Measurements from ENCODE around the gene SLC9A9. TPM values are rescaled to one million over a fixed set of nuclear protein-coding genes. Genes with fewer than 3 reads are reported as not detected.

Gene SLC9A9
- total and polyA plus RNA-seq, 4 donors = 12.0 to 39.7 (median 19.1) TPM

DNA sequence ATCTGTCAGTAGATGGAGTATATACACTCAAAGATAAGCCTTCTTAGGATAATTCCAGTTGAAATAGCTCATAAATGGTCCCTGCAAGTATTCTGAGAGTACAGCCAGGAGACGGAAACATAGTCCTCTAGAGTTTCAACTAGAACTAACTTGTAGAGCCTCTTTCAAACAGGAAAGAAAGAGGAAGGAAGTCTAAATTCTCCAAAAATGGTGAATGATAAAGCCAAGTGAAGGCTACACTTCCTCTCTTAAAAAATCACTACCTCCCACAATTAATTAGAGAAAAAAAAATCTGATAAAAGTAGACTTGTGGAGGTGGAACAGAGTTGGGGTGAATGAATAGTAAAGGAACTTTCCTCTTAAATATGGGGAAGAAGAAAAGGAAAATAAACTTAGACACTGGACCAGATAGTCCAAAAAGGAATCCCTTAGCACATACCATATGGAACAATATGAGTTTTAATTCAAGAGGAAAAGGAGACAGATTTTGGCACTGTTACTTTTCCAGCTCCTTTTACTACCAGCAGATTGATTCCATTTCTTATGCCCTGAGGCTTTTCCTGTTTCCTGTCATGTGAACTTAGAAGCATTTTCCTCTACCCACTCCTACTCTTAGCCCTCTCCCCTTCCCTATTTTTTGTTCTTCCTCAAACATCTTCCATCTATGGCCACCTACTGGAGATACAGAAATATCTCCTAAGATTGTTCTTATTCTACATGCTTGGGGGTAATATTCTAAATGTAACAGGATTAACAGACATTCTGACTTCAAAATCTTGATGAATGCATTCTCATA is 521.1 kb downstream of the SLC9A9 start:
- Histone ChIP-seq H3K36me3 (ENCODE audit: control insufficient read depth, insufficient read depth, low read length) (no peaks in the 10 kb centered on the region), H3K4me1 (ENCODE audit: control insufficient read depth, insufficient read depth, low read length) (peaks cover 9% of the 10 kb centered on the region), H3K4me3 (ENCODE audit: low read depth, low read length) (no peak overlapping the region), H3K27ac (ENCODE audit: low read depth, low read length) (no peak overlapping the region), H3K27me3 (ENCODE audit: control insufficient read depth, insufficient read depth, low read length) (no peaks in the 10 kb centered on the region), H3K9me3 (ENCODE audit: control insufficient read depth, insufficient read depth, low read length) (no peaks in the 10 kb centered on the region)
- WGBS (ENCODE audit: insufficient coverage) = no CpG with 5 or more reads among the region's 1 CpG
- DNase-seq (ENCODE audit: low read depth in 4 of 6, low spot score in 6 of 6) = no peak

DNA sequence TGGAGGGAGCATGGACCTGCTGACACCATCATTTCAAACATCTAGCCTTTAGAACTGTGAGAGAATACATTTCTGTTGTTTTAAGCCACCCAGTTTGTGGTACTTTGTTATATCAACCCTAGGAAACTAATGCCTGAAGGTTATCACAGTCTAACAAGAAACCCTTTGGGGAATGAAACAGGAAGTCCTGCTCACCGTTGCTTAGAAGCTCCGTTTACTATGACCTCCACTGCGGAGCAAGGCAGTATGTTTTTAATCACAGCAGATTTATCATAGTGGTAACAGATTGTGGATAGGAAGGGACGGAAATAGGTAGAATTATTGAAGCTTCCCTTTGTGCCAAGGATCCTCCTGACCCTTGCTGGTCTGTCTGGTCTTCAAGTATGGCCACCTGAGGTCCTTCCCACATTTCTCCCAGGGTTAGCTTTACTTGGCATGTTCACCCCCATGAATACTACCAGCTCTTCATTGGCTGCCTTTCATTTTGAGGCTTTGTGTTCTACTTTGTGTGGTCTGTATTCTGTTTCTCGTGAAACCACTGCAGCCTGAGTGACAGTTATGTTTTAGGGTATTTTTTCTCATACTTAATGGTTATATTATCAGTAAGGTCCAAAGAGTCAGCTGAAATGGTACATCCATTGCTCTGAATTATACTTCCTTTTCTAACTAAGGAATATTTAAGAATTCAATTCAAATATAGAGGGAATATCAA is 527.1 kb downstream of the SLC9A9 start:
- no peaks in the 10 kb centered on the region for H3K9me3 ChIP-seq (ENCODE audit: control insufficient read depth, insufficient read depth, low read length)
- 94% methylated on average over 3 of the region's 5 CpGs for WGBS (ENCODE audit: insufficient coverage)
- no peak overlapping the region for H3K4me3 ChIP-seq (ENCODE audit: low read depth, low read length)
- H3K36me3 ChIP-seq (ENCODE audit: control insufficient read depth, insufficient read depth, low read length) = no peaks in the 10 kb centered on the region
- no peak overlapping the region for H3K27ac ChIP-seq (ENCODE audit: low read depth, low read length)
- H3K4me1 ChIP-seq (ENCODE audit: control insufficient read depth, insufficient read depth, low read length) = no peaks in the 10 kb centered on the region
- H3K27me3 ChIP-seq (ENCODE audit: control insufficient read depth, insufficient read depth, low read length) = no peaks in the 10 kb centered on the region
- DNase-seq (ENCODE audit: low read depth in 4 of 6, low spot score in 6 of 6) = no peak

DNA sequence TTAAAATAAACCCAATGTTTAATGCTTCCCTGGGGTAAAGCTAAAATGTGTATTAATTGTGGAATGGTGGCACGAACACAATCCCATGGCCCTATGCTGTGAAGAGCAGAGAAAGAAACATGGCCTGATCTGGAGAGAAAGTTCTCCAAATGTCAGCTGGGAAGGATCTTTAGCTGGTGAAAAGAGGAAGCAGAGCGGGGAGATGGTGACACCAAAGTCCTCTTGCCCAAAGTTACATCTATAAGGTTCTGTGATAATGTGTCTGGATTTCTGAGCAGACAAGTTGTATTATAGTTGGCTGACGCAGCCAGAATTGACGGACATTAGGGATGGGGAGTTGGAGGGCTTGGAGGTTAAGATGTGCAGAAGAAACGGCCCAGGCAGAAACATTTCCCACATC is 532.5 kb downstream of the SLC9A9 start:
- H3K4me3 ChIP-seq (ENCODE audit: low read depth, low read length) = no peak overlapping the region
- H3K36me3 ChIP-seq (ENCODE audit: control insufficient read depth, insufficient read depth, low read length) = no peaks in the 10 kb centered on the region
- WGBS (ENCODE audit: insufficient coverage) = 92% methylated on average over 3 of the region's 5 CpGs
- DNase-seq (ENCODE audit: low read depth in 4 of 6, low spot score in 6 of 6) = no peak
- H3K27ac ChIP-seq (ENCODE audit: low read depth, low read length) = no peak overlapping the region
- H3K9me3 ChIP-seq (ENCODE audit: control insufficient read depth, insufficient read depth, low read length) = no peaks in the 10 kb centered on the region
- H3K4me1 ChIP-seq (ENCODE audit: control insufficient read depth, insufficient read depth, low read length) = peaks cover 11% of the 10 kb centered on the region
- no peaks in the 10 kb centered on the region for H3K27me3 ChIP-seq (ENCODE audit: control insufficient read depth, insufficient read depth, low read length)

DNA sequence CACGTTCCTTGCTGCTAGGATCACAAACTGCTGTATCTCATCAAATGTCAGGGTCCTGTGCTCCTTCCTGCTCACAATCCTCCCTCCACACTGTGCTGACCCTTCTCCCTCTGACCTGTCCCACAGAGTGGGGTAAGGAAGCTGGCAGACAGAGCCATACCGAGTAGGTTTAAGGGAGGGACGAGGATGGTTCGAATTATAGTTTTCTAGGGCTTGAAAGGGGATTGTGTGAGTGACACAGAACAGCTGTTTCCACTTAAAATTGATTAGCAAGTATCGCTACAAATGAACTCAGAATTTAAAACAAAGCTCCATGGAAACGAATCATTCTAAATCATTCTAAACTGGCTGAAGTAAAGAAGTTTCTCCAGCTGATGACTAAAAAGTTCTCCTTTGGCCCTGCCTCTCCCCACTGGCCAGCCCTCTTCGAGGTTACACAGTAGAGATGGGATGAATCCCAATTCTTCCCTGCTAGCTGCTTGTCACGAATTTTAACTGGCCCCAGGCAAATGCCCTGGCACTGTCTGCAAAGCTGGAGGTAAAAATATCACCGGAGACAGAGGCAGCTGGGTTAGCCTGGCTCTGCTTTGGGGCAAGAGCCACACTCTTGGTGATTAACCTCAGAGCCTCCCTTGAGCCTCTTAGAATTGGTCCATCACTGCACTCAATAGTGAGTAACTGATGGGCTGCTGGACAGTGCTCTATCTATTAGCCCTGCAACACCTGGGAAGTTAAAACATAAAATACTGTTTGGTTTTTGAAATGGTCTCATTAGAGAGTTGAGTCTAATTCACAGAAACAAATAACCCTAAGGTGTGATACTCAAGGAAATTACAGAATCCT is 533.8 kb downstream of the SLC9A9 start:
- WGBS (ENCODE audit: insufficient coverage) = 37% methylated on average over 3 of the region's 9 CpGs
- H3K27ac ChIP-seq (ENCODE audit: low read depth, low read length) = no peak overlapping the region
- no peak overlapping the region for H3K4me3 ChIP-seq (ENCODE audit: low read depth, low read length)
- DNase-seq (ENCODE audit: low read depth in 4 of 6, low spot score in 6 of 6) = peak in 1 of 6 donors; percentile 22
- H3K27me3 ChIP-seq (ENCODE audit: control insufficient read depth, insufficient read depth, low read length) = no peaks in the 10 kb centered on the region
- peaks cover 11% of the 10 kb centered on the region for H3K4me1 ChIP-seq (ENCODE audit: control insufficient read depth, insufficient read depth, low read length)
- no peaks in the 10 kb centered on the region for H3K9me3 ChIP-seq (ENCODE audit: control insufficient read depth, insufficient read depth, low read length)
- H3K36me3 ChIP-seq (ENCODE audit: control insufficient read depth, insufficient read depth, low read length) = no peaks in the 10 kb centered on the region

DNA sequence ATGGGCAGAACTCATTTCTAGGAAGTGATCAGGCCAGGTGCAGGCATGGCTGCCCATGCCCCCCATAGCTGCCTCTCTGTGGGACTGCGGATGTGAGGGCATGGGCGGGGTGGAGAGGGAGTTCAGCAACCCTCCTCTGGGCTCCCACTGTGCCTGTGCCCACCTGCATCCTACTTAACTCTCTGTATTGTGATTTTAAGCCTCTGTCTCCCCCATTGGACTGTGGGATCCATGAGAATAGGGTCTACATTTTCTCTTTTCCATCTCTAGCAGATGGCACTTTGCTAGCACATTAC is 534.4 kb downstream of the SLC9A9 start:
- Histone ChIP-seq H3K36me3 (ENCODE audit: control insufficient read depth, insufficient read depth, low read length) (no peaks in the 10 kb centered on the region), H3K27ac (ENCODE audit: low read depth, low read length) (no peak overlapping the region), H3K4me3 (ENCODE audit: low read depth, low read length) (no peak overlapping the region), H3K27me3 (ENCODE audit: control insufficient read depth, insufficient read depth, low read length) (no peaks in the 10 kb centered on the region), H3K4me1 (ENCODE audit: control insufficient read depth, insufficient read depth, low read length) (peaks cover 11% of the 10 kb centered on the region), H3K9me3 (ENCODE audit: control insufficient read depth, insufficient read depth, low read length) (no peaks in the 10 kb centered on the region)
- no peak for DNase-seq (ENCODE audit: low read depth in 4 of 6, low spot score in 6 of 6)
- WGBS (ENCODE audit: insufficient coverage) = 94% methylated on average over 2 of the region's 2 CpGs

DNA sequence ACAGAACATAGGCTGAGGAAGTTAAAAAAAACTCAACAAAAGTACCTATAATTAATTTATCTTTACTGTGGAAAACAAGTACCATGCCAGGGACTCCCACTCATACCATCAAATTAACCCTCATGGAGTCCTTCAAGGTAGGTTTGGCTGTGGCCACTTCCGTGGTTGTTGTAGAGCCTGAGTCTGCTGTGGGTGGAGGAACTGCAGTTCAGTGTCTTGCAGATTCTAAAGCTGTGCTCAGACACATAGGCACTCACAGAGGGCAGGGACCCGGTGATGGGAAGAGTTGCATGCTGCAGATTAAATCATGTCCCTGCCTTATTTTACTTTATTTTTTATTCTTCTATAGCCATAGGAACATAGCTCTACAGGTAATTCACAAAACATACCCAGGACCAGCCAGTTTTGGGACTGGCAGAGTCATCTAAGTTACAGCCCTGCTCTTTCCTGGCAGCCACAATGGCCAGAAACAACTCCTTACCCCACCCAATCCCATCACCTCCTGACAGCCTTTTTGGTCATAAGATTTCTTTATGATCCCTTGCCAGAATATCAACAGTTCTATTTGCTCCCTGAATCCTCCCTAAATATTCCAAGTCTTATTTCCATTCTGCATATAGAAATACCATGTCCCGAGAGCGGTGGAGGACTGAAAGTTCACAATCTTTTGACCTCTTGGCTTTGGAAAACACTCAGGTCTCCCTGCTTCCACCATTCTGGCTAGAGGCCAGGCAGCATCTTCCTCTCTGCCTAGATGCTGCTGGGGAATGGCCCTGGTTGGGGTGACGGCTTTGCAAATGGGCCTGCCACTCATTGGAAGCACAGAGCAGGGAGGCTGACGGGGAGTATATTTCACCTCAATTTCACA is 535.0 kb downstream of the SLC9A9 start:
- H3K27me3 ChIP-seq (ENCODE audit: control insufficient read depth, insufficient read depth, low read length) = no peaks in the 10 kb centered on the region
- DNase-seq (ENCODE audit: low read depth in 4 of 6, low spot score in 6 of 6) = no peak
- no peaks in the 10 kb centered on the region for H3K36me3 ChIP-seq (ENCODE audit: control insufficient read depth, insufficient read depth, low read length)
- H3K4me1 ChIP-seq (ENCODE audit: control insufficient read depth, insufficient read depth, low read length) = peaks cover 11% of the 10 kb centered on the region
- H3K9me3 ChIP-seq (ENCODE audit: control insufficient read depth, insufficient read depth, low read length) = no peaks in the 10 kb centered on the region
- H3K27ac ChIP-seq (ENCODE audit: low read depth, low read length) = no peak overlapping the region
- 92% methylated on average over 5 of the region's 6 CpGs for WGBS (ENCODE audit: insufficient coverage)
- no peak overlapping the region for H3K4me3 ChIP-seq (ENCODE audit: low read depth, low read length)

DNA sequence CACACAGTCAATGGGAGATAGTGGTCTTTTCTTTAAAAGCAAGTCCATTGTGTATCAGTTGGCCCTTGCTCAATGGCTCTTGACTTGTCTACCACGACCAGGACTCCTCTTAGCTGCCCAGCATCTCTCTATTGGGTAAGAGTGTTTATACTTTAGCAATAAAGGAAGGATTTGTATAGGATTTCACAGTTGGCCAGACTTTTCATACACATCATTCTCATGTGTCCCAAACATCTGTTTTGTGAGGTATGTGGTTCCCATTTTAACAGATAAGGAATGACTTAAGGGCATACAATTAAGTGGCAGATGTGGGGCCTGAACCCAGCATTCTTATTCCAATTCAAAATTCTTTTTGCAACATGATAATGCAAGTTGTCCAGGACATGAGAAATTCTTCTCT is 537.2 kb downstream of the SLC9A9 start:
- DNase-seq (ENCODE audit: low read depth in 4 of 6, low spot score in 6 of 6) = no peak
- Histone ChIP-seq H3K36me3 (ENCODE audit: control insufficient read depth, insufficient read depth, low read length) (no peaks in the 10 kb centered on the region), H3K4me3 (ENCODE audit: low read depth, low read length) (no peak overlapping the region), H3K9me3 (ENCODE audit: control insufficient read depth, insufficient read depth, low read length) (no peaks in the 10 kb centered on the region), H3K4me1 (ENCODE audit: control insufficient read depth, insufficient read depth, low read length) (peaks cover 11% of the 10 kb centered on the region), H3K27me3 (ENCODE audit: control insufficient read depth, insufficient read depth, low read length) (no peaks in the 10 kb centered on the region), H3K27ac (ENCODE audit: low read depth, low read length) (no peak overlapping the region)
- no CpG with 5 or more reads among the region's 1 CpG for WGBS (ENCODE audit: insufficient coverage)

DNA sequence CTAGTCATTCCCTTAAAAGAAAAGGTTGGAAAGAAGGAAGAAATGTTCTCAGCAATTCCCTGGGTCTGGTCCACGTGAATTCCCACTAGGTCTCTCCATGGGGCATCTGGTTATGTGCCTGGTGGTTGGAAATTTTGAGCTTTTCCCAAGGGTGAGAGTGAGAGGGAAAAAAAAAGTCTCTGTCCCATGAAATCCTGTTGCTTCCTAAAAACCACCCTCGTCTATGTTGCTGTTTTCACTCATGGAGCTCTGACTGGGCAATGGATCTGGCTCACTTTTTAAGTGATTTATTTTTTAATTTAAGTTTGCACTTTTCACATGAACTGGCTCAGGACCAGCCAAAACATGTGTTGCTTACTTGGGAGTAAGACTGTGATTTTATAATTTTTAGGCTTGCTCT is 538.6 kb downstream of the SLC9A9 start:
- Histone ChIP-seq H3K27me3 (ENCODE audit: control insufficient read depth, insufficient read depth, low read length) (no peaks in the 10 kb centered on the region), H3K9me3 (ENCODE audit: control insufficient read depth, insufficient read depth, low read length) (no peaks in the 10 kb centered on the region), H3K4me3 (ENCODE audit: low read depth, low read length) (no peak overlapping the region), H3K27ac (ENCODE audit: low read depth, low read length) (no peak overlapping the region), H3K4me1 (ENCODE audit: control insufficient read depth, insufficient read depth, low read length) (peaks cover 10% of the 10 kb centered on the region), H3K36me3 (ENCODE audit: control insufficient read depth, insufficient read depth, low read length) (no peaks in the 10 kb centered on the region)
- WGBS (ENCODE audit: insufficient coverage) = no CpG with 5 or more reads among the region's 2 CpGs
- DNase-seq (ENCODE audit: low read depth in 4 of 6, low spot score in 6 of 6) = peak in 1 of 6 donors; percentile 57

DNA sequence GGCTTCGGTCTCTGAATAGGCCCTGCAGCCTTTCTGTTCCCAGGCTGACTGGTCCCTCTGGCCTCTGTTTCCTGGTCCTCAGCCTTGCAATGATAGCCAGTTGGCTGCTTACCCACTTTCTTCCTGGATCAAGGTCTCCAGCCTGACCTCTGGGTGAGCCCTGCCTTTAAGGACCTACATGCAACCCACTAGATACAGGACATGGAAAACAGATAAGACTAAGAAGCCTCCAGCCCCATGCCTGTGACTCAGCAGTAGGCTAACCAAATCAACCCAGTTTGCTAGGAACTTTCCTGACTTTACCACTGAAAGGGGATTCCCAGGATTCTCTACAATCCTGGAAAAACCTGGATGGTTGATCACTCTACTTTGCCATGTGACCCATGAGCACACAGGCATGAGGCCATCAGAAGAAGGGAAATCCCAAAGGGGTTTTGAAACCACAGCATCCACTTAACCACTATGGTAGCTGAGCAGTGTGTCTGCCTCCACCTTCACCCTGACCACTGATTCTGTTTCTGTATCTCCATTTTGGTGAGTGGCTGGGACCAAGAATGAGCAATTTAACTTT is 540.6 kb downstream of the SLC9A9 start:
- no peak for DNase-seq (ENCODE audit: low read depth in 4 of 6, low spot score in 6 of 6)
- no peaks in the 10 kb centered on the region for H3K36me3 ChIP-seq (ENCODE audit: control insufficient read depth, insufficient read depth, low read length)
- no peak overlapping the region for H3K27ac ChIP-seq (ENCODE audit: low read depth, low read length)
- H3K4me1 ChIP-seq (ENCODE audit: control insufficient read depth, insufficient read depth, low read length) = no peaks in the 10 kb centered on the region
- H3K9me3 ChIP-seq (ENCODE audit: control insufficient read depth, insufficient read depth, low read length) = no peaks in the 10 kb centered on the region
- WGBS (ENCODE audit: insufficient coverage) = 95% methylated on average over 1 of the region's 1 CpG
- H3K27me3 ChIP-seq (ENCODE audit: control insufficient read depth, insufficient read depth, low read length) = no peaks in the 10 kb centered on the region
- H3K4me3 ChIP-seq (ENCODE audit: low read depth, low read length) = no peak overlapping the region
